Kidney epithelial cell (primary cell): Measurements from ENCODE around the gene SCUBE2. TPM values are rescaled to one million over a fixed set of nuclear protein-coding genes. Genes with fewer than 3 reads are reported as not detected.
"Not testable (repeated sequence)": the region's sequence is repeated elsewhere in the genome, so short reads cannot be mapped to it uniquely, and the experiment has no call there.

Experiments
- DNase-seq: peaks from one replicate; pipeline ENCODE4 v3.0.0-alpha.2; 2010; ENCODE audit warnings: low read depth
- H3K27me3 ChIP-seq: 2 replicates; pipeline ENCODE4 v1.6.0; 2011; ENCODE audit warnings: low read length; ENCODE audit not compliant: control insufficient read depth, insufficient read depth
- H3K36me3 ChIP-seq: 2 replicates; pipeline ENCODE4 v1.5.1; 2011; ENCODE audit warnings: low read length; ENCODE audit not compliant: control insufficient read depth, insufficient read depth
- H3K4me3 ChIP-seq: 2 replicates; pipeline ENCODE4 v1.5.1; 2011; ENCODE audit warnings: low read depth, mild to moderate bottlenecking, control low read depth, low read length
- total RNA-seq: library from RNA; depleted of rRNA; stranded (reverse); fragments of >200 nt; gene quantifications from 2 replicates; pipeline ENCODE4 v1.2.3, GENCODE V29; 2015
- TF ChIP-seq, protein P1 (sequence below): IDR thresholded peaks from 2 replicates; pipeline ENCODE4 v1.5.1; 2011; ENCODE audit warnings: mild to moderate bottlenecking, moderate library complexity, low read length, control low read depth, inconsistent platforms; ENCODE audit not compliant: insufficient read depth, poor library complexity, severe bottlenecking

The SCUBE2 gene
- total RNA-seq, 1 donor from 2014 or later = 1.3 TPM

DNA sequence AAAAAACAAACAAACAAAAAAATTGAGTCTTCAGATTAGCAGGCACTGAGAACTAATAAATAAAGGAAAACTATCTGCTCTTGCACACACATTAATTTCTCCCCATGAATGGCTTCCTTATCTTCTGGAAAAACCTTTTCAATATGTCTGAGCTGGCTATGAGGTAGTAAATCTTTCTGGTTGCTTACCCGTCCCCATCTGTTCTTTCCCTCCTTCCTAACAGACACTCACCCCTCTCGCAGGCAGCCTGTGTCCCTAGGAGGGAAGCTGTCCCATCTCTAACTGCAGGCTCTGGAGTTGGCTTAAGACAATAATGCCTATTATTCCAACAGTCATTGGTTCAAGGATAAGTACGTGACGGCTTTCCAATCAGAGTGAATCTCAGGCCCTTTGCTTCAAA is 8.2 kb upstream of the SCUBE2 start:
- no peak for DNase-seq
- TF ChIP-seq, protein P1, sequence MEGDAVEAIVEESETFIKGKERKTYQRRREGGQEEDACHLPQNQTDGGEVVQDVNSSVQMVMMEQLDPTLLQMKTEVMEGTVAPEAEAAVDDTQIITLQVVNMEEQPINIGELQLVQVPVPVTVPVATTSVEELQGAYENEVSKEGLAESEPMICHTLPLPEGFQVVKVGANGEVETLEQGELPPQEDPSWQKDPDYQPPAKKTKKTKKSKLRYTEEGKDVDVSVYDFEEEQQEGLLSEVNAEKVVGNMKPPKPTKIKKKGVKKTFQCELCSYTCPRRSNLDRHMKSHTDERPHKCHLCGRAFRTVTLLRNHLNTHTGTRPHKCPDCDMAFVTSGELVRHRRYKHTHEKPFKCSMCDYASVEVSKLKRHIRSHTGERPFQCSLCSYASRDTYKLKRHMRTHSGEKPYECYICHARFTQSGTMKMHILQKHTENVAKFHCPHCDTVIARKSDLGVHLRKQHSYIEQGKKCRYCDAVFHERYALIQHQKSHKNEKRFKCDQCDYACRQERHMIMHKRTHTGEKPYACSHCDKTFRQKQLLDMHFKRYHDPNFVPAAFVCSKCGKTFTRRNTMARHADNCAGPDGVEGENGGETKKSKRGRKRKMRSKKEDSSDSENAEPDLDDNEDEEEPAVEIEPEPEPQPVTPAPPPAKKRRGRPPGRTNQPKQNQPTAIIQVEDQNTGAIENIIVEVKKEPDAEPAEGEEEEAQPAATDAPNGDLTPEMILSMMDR = no peak

DNA sequence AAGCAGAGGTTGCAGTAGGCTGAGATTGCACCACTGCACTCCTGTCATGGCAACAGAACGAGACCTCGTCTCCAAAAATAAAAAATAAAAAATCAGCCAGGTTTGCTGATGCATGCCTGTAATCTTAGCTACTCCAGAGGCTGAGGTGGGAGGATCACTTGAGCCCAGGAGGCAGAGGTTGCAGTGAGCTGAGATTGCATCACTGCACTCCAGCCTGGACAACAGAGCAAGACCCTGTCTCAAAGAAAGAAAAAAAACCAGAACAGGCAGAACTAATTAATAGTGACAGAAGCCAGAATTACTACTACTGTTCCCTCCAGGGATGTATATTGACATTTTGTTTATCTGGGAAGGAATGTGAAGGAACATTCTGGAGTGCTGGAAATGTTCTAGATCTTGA is 7.1 kb upstream of the SCUBE2 start:
- H3K4me3 ChIP-seq, H3K27me3 ChIP-seq, DNase-seq, H3K36me3 ChIP-seq: not testable (repeated sequence)

More for the DNA sequence above, 8.2 kb upstream of the SCUBE2 start:
- Histone ChIP-seq H3K36me3 (no peaks in the 10 kb centered on the region), H3K27me3 (no peaks in the 10 kb centered on the region), H3K4me3 (no peak overlapping the region)

DNA sequence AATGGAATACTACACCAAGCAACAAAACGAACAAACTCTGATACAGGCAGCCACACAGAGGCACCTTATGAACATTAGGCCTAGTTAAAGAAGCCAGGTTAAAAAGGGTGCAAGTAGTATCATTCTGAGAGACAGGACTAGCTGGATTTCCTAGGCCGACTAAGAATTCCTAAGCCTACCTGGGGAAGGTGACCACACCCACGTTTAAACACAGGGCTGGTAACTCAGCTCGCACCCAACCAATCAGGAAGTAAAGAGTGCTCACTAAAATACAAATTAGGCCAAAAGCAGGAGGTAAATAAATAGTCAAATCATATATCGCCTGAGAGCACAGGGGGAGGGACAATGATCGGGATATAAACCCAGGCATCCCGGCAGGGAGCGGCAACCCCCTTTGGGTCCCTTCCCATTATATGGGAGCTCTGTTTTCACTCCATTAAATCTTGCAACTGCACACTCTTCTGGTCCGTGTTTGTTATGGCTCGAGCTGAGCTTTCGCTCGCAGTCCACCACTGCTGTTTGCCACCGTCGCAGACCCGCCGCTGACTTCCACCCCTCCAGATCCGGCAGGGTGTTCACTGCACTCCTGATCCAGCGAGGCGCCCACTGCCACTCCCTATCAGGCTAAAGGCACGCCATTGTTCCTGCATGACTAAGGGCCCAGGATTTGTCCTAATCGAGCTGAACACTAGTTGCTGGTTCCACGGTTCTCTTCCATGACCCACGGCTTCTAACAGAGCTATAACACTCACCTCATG is 6.0 kb upstream of the SCUBE2 start:
- H3K4me3 ChIP-seq, H3K27me3 ChIP-seq, DNase-seq, H3K36me3 ChIP-seq: not testable (repeated sequence)

DNA sequence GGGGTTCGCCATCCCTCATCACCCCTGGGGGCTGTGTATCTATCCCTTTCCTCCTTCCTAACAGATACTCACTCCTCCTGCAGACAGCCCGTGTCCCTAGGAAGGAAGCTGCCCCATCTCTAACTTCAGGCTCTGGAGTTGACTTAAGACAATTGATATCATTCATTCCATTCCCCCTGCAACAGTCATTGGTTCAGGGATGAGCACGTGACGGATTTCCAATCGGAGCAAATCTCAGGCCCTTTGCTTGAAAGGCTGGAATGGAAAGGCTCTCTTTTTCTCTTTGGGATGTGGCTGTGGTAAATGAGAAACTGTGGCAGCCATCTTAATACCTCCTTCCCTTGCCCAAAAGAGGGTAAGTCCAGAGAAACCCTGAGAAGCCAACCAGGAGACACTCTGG is 5.0 kb upstream of the SCUBE2 start:
- Histone ChIP-seq H3K4me3 (no peak overlapping the region), H3K27me3 (peaks cover 6% of the 10 kb centered on the region), H3K36me3 (no peaks in the 10 kb centered on the region)
- TF ChIP-seq, protein P1 = no peak
- DNase-seq = no peak

DNA sequence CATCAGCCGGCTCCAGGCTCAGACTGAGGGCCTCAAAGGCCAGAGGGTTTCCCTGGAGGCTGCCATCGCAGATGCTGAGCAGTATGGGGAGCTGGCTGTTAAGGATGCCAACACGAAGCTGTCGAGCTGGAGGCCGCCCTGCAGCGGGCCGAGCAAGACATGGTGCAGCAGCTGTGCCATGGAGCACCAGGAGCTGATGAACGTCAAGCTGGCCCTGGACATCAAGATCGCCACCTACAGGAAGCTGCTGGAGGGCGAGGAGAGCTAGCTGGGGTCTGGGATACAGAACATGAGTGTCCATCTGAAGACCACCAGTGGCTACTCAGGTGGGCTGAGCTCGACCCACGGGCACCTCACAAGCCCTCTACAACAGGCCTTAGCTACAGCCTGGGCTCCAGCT is 4.0 kb upstream of the SCUBE2 start:
- no peak overlapping the region for H3K4me3 ChIP-seq
- TF ChIP-seq, protein P1 = no peak
- peaks cover 13% of the 10 kb centered on the region for H3K27me3 ChIP-seq
- no peak for DNase-seq
- no peaks in the 10 kb centered on the region for H3K36me3 ChIP-seq

GRCh38 chr11:9094420-9094819 is 3.0 kb upstream of the SCUBE2 start:
- TF ChIP-seq, protein P1 = no peak
- H3K27me3 ChIP-seq = peaks cover 22% of the 10 kb centered on the region
- H3K36me3 ChIP-seq = no peaks in the 10 kb centered on the region
- DNase-seq = no peak
- no peak overlapping the region for H3K4me3 ChIP-seq
